ACC112 (cell line): ENCODE data around the gene MGAT5.

Experiments
- H2AFZ ChIP-seq: fragments of 200-600 bp; sonication (generic); one replicate; pipeline ENCODE4 v1.6.0; 2017; ENCODE audit warnings: antibody characterized with exemption, low read length; ENCODE audit not compliant: unreplicated experiment
- H3K27ac ChIP-seq: fragments of 200-600 bp; sonication (generic); 2 replicates; pipeline ENCODE4 v1.5.1; 2014; ENCODE audit warnings: low read depth, mild to moderate bottlenecking, antibody characterized with exemption, low read length, moderate library complexity
- H3K27me3 ChIP-seq: fragments of 200-600 bp; sonication (generic); 2 replicates; pipeline ENCODE4 v1.6.1; 2014; ENCODE audit warnings: mild to moderate bottlenecking, antibody characterized with exemption, low read length, moderate library complexity, mixed read lengths; ENCODE audit not compliant: insufficient read depth
- H3K36me3 ChIP-seq: fragments of 200-600 bp; sonication (generic); 2 replicates; pipeline ENCODE4 v1.6.1; 2016; ENCODE audit warnings: mild to moderate bottlenecking, antibody characterized with exemption, low read length, moderate library complexity, mixed read lengths; ENCODE audit not compliant: insufficient read depth
- H3K4me1 ChIP-seq: fragments of 200-600 bp; sonication (generic); one replicate; pipeline ENCODE4 v1.6.1; 2016; ENCODE audit warnings: low read length, mixed read lengths; ENCODE audit not compliant: insufficient read depth, unreplicated experiment, control insufficient read depth
- H3K4me3 ChIP-seq: fragments of 200-600 bp; sonication (generic); 2 replicates; pipeline ENCODE4 v1.5.1; 2014; ENCODE audit warnings: mild to moderate bottlenecking, low read depth, low read length
- H3K79me2 ChIP-seq: fragments of 200-600 bp; sonication (generic); one replicate; pipeline ENCODE4 v1.6.0; 2016; ENCODE audit warnings: low read length; ENCODE audit not compliant: control insufficient read depth, unreplicated experiment, insufficient read depth

The MGAT5 gene

GRCh38 chr2:134348760-134349159 is 94.9 kb downstream of the MGAT5 start:
- Histone ChIP-seq H3K27ac (peak overlapping the region; percentile 16; the same call in 1 of the 2 replicates), H3K4me1 (peaks cover 13% of the 10 kb centered on the region), H2AFZ (no peak overlapping the region)

GRCh38 chr2:134351016-134351415 is 97.1 kb downstream of the MGAT5 start:
- Histone ChIP-seq H2AFZ (no peak overlapping the region), H3K27me3 (no peaks in the 10 kb centered on the region), H3K4me3 (no peak overlapping the region), H3K4me1 (peaks cover 13% of the 10 kb centered on the region), H3K36me3 (no peaks in the 10 kb centered on the region), H3K27ac (no peak overlapping the region), H3K79me2 (no peaks in the 10 kb centered on the region)

More at GRCh38 chr2:134348760-134349159, 94.9 kb downstream of the MGAT5 start:
- Histone ChIP-seq H3K4me3 (no peak overlapping the region), H3K36me3 (no peaks in the 10 kb centered on the region), H3K27me3 (no peaks in the 10 kb centered on the region), H3K79me2 (no peaks in the 10 kb centered on the region)

DNA sequence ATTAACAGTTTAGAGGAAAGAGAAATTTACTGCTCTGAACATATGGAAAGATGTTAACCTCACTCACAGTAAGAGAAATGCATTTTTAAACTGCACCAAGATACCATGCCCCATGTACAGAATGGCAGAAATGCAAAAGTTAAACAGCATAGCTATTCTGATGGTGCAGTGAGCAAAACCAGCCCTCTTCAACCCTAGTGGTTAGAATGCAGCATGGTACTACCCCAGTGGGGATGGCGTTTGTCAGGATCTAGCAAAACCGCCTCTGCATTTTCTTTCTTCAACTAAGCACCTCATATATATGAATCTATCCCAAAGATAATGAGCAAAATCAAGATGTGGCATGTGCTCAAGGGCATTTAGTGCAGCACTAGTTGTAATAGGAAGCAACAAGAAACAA is 98.0 kb downstream of the MGAT5 start:
- no peaks in the 10 kb centered on the region for H3K27me3 ChIP-seq
- peaks cover 13% of the 10 kb centered on the region for H3K4me1 ChIP-seq
- no peaks in the 10 kb centered on the region for H3K79me2 ChIP-seq
- H3K4me3 ChIP-seq, result no peak overlapping the region
- no peak overlapping the region for H3K27ac ChIP-seq
- no peaks in the 10 kb centered on the region for H3K36me3 ChIP-seq
- no peak overlapping the region for H2AFZ ChIP-seq

DNA sequence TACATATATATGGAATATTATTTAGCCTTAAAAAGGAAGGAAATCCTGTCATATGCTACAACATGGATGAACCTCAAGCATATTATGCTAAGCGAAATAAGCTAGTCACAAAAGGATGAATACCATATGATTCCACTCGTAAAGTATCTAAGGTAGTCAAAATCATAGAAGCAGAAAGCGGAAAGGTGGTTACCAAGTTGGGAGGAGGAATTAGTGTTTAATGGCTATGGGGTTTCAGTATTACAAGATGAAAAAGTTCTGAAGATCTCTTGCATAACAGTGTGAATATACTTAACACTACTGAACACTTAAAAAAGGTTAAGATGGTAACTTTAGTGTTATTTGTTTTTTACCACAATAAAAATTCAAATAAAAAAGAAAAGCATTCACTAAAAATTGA is 99.0 kb downstream of the MGAT5 start:
- no peaks in the 10 kb centered on the region for H3K79me2 ChIP-seq
- no peak overlapping the region for H2AFZ ChIP-seq
- no peak overlapping the region for H3K27ac ChIP-seq
- peaks cover 10% of the 10 kb centered on the region for H3K4me1 ChIP-seq
- H3K36me3 ChIP-seq, result no peaks in the 10 kb centered on the region
- H3K27me3 ChIP-seq, result no peaks in the 10 kb centered on the region
- no peak overlapping the region for H3K4me3 ChIP-seq

GRCh38 chr2:134354611-134355010 is 100.7 kb downstream of the MGAT5 start:
- Histone ChIP-seq H3K27ac (no peak overlapping the region), H3K36me3 (no peaks in the 10 kb centered on the region), H3K79me2 (no peaks in the 10 kb centered on the region), H3K4me1 (no peaks in the 10 kb centered on the region), H3K4me3 (no peak overlapping the region), H3K27me3 (no peaks in the 10 kb centered on the region), H2AFZ (no peak overlapping the region)

DNA sequence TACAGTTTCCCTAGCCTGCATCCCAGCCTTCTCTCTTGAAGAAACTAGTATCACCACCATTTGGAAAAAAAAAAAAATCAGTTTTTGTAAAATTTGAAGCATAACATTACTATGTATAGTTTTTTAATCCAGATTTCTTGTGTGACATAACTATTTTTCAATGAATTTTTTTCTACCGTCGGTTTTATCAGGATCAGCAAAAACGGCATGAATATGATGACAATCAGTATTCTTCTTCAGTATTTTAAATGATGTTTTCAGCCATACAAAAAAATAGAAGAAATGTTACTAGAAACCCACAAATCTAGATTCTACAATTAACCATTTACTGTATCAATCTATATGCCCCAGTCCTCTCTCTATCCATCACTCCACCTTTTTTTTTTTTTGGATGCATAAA is 103.9 kb downstream of the MGAT5 start:
- Histone ChIP-seq H3K79me2 (no peaks in the 10 kb centered on the region), H3K36me3 (no peaks in the 10 kb centered on the region), H3K4me1 (no peaks in the 10 kb centered on the region), H3K27ac (no peak overlapping the region), H2AFZ (no peak overlapping the region), H3K27me3 (no peaks in the 10 kb centered on the region), H3K4me3 (no peak overlapping the region)

DNA sequence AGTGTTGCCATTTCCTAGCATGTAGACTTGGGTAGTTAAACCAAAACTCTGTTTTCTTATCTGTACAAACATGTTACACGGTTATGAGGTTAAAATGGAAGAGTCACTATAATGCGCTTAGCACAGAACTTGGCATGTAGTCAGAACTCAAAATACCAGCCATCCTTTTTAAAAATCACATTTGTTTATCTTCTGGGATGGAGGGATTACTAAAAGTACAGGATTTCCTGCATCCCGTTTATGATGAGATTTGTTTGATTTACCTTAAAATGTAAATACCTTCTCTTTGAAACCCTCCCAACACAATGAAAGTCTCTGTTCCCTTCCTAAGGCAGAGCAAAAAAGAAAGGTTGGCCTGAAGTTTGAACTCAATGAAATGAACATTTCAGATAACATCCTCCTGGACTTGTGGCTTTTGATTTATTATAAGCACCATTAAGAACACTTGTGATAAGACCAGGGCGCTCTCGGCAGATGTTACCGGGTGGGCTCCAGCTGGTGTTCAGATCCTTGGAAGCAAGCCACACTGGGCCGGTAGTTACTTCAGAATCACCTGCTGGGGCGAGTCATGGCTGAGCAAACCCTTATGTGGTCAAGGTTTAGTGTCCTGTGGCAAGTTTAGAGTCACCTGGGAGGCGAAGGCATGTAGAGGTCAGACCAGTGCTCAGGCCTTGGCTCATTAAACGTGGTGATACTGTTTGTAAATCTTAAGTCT is 105.7 kb downstream of the MGAT5 start:
- Histone ChIP-seq H3K4me3 (no peak overlapping the region), H3K27ac (no peak overlapping the region), H3K36me3 (no peaks in the 10 kb centered on the region), H2AFZ (no peak overlapping the region), H3K4me1 (no peaks in the 10 kb centered on the region), H3K79me2 (no peaks in the 10 kb centered on the region), H3K27me3 (no peaks in the 10 kb centered on the region)

GRCh38 chr2:134360745-134361487 is 107.0 kb downstream of the MGAT5 start:
- H3K4me1 ChIP-seq, result no peaks in the 10 kb centered on the region
- no peak overlapping the region for H3K27ac ChIP-seq
- no peaks in the 10 kb centered on the region for H3K79me2 ChIP-seq
- H3K36me3 ChIP-seq, result no peaks in the 10 kb centered on the region
- no peaks in the 10 kb centered on the region for H3K27me3 ChIP-seq
- no peak overlapping the region for H3K4me3 ChIP-seq
- H2AFZ ChIP-seq, result no peak overlapping the region

DNA sequence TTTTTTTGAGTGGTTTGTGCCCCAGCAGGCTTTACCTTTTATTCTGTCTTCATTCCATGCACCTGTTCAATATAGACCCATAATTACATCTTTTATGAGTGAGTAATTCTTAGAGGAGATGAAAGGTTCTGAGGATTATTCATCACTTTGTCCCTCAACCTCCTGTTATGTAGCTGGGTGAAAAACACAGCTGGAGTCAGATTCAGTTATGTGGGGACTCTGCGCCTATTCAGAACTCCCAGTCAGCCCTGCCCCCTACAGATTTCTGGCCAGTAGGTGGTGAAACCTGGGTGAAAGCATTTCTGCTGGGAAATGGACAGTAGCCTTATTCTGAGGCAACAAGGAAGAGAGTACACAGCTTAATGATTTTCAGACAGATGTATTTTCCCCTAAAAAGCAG is 107.8 kb downstream of the MGAT5 start:
- no peaks in the 10 kb centered on the region for H3K79me2 ChIP-seq
- H3K27me3 ChIP-seq, result no peaks in the 10 kb centered on the region
- H3K27ac ChIP-seq, result no peak overlapping the region
- no peaks in the 10 kb centered on the region for H3K36me3 ChIP-seq
- no peaks in the 10 kb centered on the region for H3K4me1 ChIP-seq
- H2AFZ ChIP-seq, result no peak overlapping the region
- H3K4me3 ChIP-seq, result no peak overlapping the region

DNA sequence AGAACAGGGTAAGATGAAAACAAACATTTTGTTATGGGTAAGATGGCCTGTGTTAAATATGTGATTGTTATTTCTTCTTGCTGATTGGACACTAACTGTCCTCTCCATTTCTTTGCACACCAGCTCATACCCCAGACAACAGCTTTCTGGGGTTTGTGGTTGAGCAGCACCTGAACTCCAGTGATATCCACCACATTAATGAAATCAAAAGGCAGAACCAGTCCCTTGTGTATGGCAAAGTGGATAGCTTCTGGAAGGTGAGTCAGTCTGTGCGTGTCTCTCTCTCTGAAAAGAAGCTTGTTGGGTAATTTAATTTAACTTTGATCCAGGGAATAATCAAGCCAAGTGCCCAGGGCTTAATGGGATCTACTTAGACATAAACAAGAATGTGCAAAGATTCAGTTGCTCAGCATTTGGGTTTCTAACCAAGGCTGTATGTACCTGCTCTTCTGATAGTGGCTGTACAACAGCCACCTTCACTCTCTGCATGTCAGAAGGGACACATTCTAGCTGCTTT is 108.3 kb downstream of the MGAT5 start:
- Histone ChIP-seq H3K4me3 (no peak overlapping the region), H3K4me1 (no peaks in the 10 kb centered on the region), H3K36me3 (no peaks in the 10 kb centered on the region), H3K27me3 (no peaks in the 10 kb centered on the region), H2AFZ (no peak overlapping the region), H3K79me2 (no peaks in the 10 kb centered on the region), H3K27ac (no peak overlapping the region)

GRCh38 chr2:134362740-134363139 is 108.9 kb downstream of the MGAT5 start:
- H3K27ac ChIP-seq, result no peak overlapping the region
- no peak overlapping the region for H2AFZ ChIP-seq
- H3K27me3 ChIP-seq, result no peaks in the 10 kb centered on the region
- no peaks in the 10 kb centered on the region for H3K4me1 ChIP-seq
- no peaks in the 10 kb centered on the region for H3K36me3 ChIP-seq
- no peaks in the 10 kb centered on the region for H3K79me2 ChIP-seq
- no peak overlapping the region for H3K4me3 ChIP-seq
